GM12875 (cell line): ENCODE results near the gene WDR19.

Source experiments
- H3K4me3 ChIP-seq: one replicate; pipeline ENCODE4 v1.5.1; 2011; ENCODE audit warnings: low read depth, low read length, control low read depth
- CTCF ChIP-seq: IDR thresholded peaks from 2 replicates; pipeline ENCODE4 v1.5.1; 2011; ENCODE audit warnings: low read depth, mild to moderate bottlenecking, control low read depth, inconsistent platforms, low read length, moderate library complexity, borderline replicate concordance; ENCODE audit not compliant: insufficient read depth

WDR19 gene

GRCh38 chr4:39308611-39309010 lies 126.3 kb downstream of the WDR19 start:
- H3K4me3 ChIP-seq: no peak overlapping the region
- TF ChIP-seq CTCF: no peak

GRCh38 chr4:39312816-39313215 lies 130.5 kb downstream of the WDR19 start:
- TF ChIP-seq CTCF: no peak

GRCh38 chr4:39319676-39320075 lies 137.3 kb downstream of the WDR19 start:
- TF ChIP-seq CTCF: no peak
- no peak overlapping the region for H3K4me3 ChIP-seq

More at GRCh38 chr4:39312816-39313215, 130.5 kb downstream of the WDR19 start:
- no peak overlapping the region for H3K4me3 ChIP-seq

DNA sequence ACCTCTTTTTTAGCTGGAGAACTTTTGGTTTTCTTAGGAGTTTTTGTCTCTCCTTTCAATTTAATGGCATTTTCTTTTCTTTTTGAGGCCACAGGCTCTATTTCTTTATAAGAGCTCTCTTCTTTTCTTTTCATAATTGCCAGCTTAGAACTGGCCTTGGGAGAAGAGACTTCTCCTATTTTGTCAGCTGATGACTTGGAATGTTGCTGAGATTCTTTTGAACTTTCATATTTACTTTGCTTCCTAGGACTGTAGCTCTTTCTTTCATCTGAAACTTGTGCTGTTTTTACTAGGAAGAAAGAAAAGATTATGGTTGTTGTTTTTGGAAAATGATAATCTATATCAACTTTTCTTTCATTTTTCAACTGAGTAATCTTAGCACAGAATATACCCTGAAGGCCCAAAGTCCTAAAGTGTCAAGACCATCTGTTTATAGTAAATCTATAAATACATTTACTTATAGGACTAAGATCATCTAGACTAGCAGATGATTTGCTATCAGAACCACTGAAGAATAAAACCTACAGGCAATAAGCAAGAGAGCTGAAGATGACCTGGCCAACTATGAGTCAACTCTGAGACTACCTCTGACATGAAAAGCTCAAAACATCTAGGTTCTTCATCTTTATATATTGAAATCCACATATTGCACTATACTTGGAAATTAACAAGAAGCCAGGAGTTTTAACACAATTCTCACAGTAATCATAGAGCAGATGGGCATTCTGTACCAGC lies 138.2 kb downstream of the WDR19 start:
- H3K4me3 ChIP-seq: no peak overlapping the region
- TF ChIP-seq CTCF: no peak

DNA sequence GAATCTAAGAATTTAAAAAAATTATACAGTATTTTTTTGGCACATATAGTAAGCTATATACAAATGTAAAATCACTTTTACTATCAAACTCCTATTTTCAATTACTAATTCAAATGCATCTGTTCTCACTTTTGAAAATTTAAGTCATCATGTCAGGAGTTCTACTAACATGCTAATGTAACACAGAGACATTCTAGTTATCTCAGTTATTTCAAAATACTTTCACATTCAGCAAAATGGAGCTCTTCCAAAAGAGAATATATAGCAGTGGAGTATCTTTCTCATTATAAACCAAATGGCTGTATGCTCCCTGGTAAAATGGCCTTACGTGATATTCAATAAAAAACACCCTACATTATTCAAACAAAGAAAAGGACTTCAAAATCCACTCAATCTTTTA lies 141.5 kb downstream of the WDR19 start:
- TF ChIP-seq CTCF: no peak

DNA sequence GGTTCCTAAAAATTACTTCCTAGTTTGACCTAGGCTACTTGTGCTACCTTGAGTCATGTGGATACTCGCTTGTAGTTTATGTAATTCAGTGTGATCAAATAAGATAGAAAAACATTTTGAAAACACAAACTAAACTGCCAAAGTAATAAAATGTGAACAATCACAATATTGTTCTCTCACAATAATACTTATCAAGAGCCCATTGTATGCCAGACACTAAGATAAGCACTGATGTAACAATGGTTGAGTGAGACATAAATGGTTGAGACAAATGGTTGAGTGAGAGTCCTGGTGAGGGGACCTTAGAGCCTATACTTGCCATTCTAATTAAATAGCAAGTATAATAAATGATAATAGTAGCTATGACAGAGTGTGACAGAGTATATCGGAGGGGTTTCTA lies 142.1 kb downstream of the WDR19 start:
- no peak for TF ChIP-seq CTCF
- H3K4me3 ChIP-seq: no peak overlapping the region

More for the DNA sequence above, 141.5 kb downstream of the WDR19 start:
- no peak overlapping the region for H3K4me3 ChIP-seq

DNA sequence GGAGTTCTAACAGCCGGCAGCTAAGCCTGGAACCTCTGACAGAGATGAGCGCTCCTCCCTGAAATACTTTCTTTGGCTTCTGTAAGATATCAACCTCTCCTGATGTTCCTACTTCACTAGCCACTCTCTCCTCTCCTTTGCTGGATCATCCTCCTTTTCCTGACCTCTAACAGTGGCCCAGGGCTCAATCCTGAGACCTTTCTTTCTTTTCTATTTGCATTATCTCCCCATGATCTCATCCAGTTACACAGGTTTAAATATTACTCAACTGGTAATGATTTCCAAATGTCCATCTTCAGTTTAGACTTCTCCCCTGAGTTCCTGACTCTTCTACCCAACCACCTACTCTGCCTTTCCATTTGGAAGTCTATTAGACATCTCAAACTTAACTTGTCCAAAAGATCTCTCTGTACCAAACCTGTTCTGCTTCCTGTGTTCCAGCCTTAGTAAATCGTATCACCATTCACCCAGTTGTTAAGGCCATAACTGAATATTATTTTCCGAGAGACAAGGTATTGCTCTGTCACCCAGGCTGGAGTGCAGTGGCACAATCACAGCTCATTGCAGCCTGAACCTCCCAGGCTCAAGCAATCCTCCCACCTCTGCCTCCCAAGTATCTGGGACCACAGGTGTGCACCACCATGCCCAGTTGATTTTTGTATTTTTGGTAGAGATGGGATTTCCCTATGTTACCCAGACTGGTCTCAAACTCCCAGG lies 142.7 kb downstream of the WDR19 start:
- TF ChIP-seq CTCF: no peak
- no peak overlapping the region for H3K4me3 ChIP-seq
